ENCODE data around the gene CA11. TPM values are rescaled to one million over a fixed set of nuclear protein-coding genes. Genes with fewer than 3 reads are reported as not detected.

The CA11 gene
- total RNA-seq, 4 donors from 2014 or later, result 1.4 to 2.5 TPM; not detected in 2

DNA sequence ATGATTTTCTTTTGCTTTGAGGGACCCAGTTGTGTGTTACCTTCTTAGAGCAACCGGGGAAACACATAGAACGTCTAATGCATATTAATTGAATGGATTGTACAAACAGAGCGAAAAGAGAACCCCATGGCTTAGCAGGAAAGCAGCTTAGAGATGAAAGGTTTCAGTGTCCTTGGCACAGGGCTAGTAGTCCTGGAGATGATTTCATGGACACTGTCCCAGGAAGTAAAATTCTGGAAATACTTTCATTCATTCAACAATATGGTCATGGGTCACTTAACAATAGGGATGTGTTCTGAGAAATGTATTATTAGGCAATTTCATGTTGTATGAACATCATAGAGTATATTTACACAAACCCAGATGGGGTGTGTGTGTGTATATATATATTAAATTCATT lies 40.1 kb upstream of the CA11 start:
- Histone ChIP-seq H3K27ac (no peak overlapping the region), H3K36me3 (no peaks in the 10 kb centered on the region), H3K4me3 (no peak overlapping the region), H3K4me1 (peaks cover 0 to 5% (median 2%) of the 10 kb centered on the region in 4 donors), H3K9me3 (no peaks in the 10 kb centered on the region), H3K27me3 (no peaks in the 10 kb centered on the region)
- in situ Hi-C loops (cut with MboI; ENCODE audit: low pct_ligation_motif_present in 1 of 4, low pct_unique_long_range_greater_than_20kb in 1 of 4, low sequenced_read_pairs in 3 of 4) (no loop called here), intact Hi-C loops (cut with DNase I; ENCODE audit: low total_unique reads) (no loop called here)
- WGBS, 2 donors (ENCODE audit: low coverage in 1 of 2), result 86 to 89% methylated on average over 3 of the region's 3 CpGs
- TF ChIP-seq POLR2AphosphoS5 (IDR thresholded peaks at IDR 0.05), result no peak
- TF ChIP-seq, protein P1, sequence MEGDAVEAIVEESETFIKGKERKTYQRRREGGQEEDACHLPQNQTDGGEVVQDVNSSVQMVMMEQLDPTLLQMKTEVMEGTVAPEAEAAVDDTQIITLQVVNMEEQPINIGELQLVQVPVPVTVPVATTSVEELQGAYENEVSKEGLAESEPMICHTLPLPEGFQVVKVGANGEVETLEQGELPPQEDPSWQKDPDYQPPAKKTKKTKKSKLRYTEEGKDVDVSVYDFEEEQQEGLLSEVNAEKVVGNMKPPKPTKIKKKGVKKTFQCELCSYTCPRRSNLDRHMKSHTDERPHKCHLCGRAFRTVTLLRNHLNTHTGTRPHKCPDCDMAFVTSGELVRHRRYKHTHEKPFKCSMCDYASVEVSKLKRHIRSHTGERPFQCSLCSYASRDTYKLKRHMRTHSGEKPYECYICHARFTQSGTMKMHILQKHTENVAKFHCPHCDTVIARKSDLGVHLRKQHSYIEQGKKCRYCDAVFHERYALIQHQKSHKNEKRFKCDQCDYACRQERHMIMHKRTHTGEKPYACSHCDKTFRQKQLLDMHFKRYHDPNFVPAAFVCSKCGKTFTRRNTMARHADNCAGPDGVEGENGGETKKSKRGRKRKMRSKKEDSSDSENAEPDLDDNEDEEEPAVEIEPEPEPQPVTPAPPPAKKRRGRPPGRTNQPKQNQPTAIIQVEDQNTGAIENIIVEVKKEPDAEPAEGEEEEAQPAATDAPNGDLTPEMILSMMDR (IDR thresholded peaks at IDR 0.05), result no peak
- TF ChIP-seq EP300 (IDR thresholded peaks at IDR 0.05; ENCODE audit: low read depth), result no peak
- no peak for TF ChIP-seq POLR2A (IDR thresholded peaks at IDR 0.05)
- no peak for DNase-seq

DNA sequence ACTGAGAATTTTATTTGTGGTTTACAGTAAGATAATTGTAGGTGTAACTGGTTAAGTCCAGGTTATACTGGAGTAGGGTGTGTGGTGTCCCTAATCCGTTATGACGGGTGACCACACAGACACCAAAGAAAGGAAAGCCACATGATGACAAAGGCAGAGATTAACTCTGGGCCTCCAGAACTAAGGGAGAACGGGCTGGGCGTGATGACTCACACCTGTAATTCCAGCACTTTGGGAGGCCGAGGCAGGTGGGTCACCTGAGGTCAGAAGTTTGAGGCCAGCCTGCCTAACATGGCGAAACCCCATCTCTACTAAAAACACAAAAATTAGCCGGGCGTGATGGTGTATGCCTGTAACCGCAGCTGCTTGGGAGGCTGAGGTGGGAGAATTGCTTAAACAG lies 39.6 kb upstream of the CA11 start:
- Histone ChIP-seq H3K27ac (no peak overlapping the region), H3K36me3 (no peaks in the 10 kb centered on the region), H3K9me3 (no peaks in the 10 kb centered on the region), H3K4me3 (no peak overlapping the region), H3K4me1 (peaks cover 0 to 5% (median 2%) of the 10 kb centered on the region in 4 donors), H3K27me3 (no peaks in the 10 kb centered on the region)
- WGBS, 2 donors (ENCODE audit: low coverage in 1 of 2), result 71 to 74% methylated on average over 5 to 9 of the region's 9 CpGs
- in situ Hi-C loops (cut with MboI; ENCODE audit: low pct_ligation_motif_present in 1 of 4, low pct_unique_long_range_greater_than_20kb in 1 of 4, low sequenced_read_pairs in 3 of 4) (no loop called here), intact Hi-C loops (cut with DNase I; ENCODE audit: low total_unique reads) (no loop called here)
- TF ChIP-seq POLR2AphosphoS5 (IDR thresholded peaks at IDR 0.05) (no peak), EP300 (IDR thresholded peaks at IDR 0.05; ENCODE audit: low read depth) (no peak), POLR2A (IDR thresholded peaks at IDR 0.05) (no peak)
- TF ChIP-seq, protein P1 (IDR thresholded peaks at IDR 0.05), result no peak
- DNase-seq, result no peak

DNA sequence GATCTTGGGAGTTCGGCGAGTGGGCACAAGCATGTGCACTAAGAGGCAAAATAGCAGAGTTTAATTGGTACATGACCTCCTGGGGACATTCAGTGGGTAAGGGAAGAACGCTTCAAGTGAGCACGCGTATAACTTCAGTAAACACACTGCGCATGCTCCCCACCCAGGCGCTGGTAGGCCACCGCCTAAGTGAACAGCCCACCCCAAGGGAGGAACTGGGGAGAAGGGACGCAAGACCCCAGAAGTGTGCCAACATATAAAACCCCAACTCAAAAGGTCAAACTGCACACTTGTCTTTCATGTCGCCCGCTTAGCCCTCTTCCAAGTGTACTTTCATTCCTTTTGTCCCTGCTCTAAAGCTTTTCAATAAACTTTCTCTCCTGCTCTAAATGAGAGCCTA lies 37.4 kb upstream of the CA11 start:
- H3K27ac ChIP-seq, result no peak overlapping the region
- H3K9me3 ChIP-seq, result no peaks in the 10 kb centered on the region
- peak overlapping the region in 1 of 4 donors; percentile 6 for H3K4me3 ChIP-seq
- 66 to 72% methylated on average over 4 to 11 of the region's 11 CpGs for WGBS, 2 donors (ENCODE audit: low coverage in 1 of 2)
- peaks cover 0 to 10% (median 4%) of the 10 kb centered on the region in 4 donors for H3K4me1 ChIP-seq
- no peaks in the 10 kb centered on the region for H3K36me3 ChIP-seq
- DNase-seq, result no peak
- H3K27me3 ChIP-seq, result no peaks in the 10 kb centered on the region
- intact Hi-C loops (cut with DNase I; ENCODE audit: low total_unique reads), result no loop called here
- in situ Hi-C loops (cut with MboI; ENCODE audit: low pct_ligation_motif_present in 1 of 4, low pct_unique_long_range_greater_than_20kb in 1 of 4, low sequenced_read_pairs in 3 of 4), result no loop called here
- no peak for TF ChIP-seq POLR2A (IDR thresholded peaks at IDR 0.05)
- no peak for TF ChIP-seq POLR2AphosphoS5 (IDR thresholded peaks at IDR 0.05)
- no peak for TF ChIP-seq EP300 (IDR thresholded peaks at IDR 0.05; ENCODE audit: low read depth)
- TF ChIP-seq, protein P1 (IDR thresholded peaks at IDR 0.05), result no peak

DNA sequence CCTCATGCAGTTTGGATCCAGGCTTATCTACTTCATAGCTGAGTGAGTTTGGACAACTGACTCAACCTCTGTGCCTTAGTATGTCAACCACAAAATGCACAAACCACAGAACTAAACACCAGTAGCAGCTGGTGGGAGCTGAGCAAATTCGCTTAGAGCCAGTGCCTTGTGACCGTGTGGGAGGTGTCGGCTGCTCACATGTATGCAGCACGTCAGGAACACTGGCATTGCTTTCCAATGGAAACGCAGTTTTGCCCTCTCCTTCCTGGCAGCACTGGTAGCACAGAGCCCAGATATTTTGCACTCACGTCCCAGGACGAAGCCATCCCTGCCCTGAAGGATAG lies 35.1 kb upstream of the CA11 start:
- DNase-seq, result no peak
- intact Hi-C loops (cut with DNase I; ENCODE audit: low total_unique reads) (no loop called here), in situ Hi-C loops (cut with MboI; ENCODE audit: low pct_ligation_motif_present in 1 of 4, low pct_unique_long_range_greater_than_20kb in 1 of 4, low sequenced_read_pairs in 3 of 4) (no loop called here)
- TF ChIP-seq POLR2A (IDR thresholded peaks at IDR 0.05) (no peak), EP300 (IDR thresholded peaks at IDR 0.05; ENCODE audit: low read depth) (no peak), POLR2AphosphoS5 (IDR thresholded peaks at IDR 0.05) (no peak)
- TF ChIP-seq, protein P1 (IDR thresholded peaks at IDR 0.05), result no peak
- no peak overlapping the region for H3K27ac ChIP-seq
- no peaks in the 10 kb centered on the region for H3K9me3 ChIP-seq
- no peaks in the 10 kb centered on the region for H3K27me3 ChIP-seq
- WGBS, 2 donors (ENCODE audit: low coverage in 1 of 2), result 79% methylated on average over 7 of the region's 7 CpGs; no CpG with 5 or more reads in 1 of the 2 donors
- peaks cover 0 to 24% (median 12%) of the 10 kb centered on the region in 4 donors for H3K4me1 ChIP-seq
- H3K36me3 ChIP-seq, result no peaks in the 10 kb centered on the region
- no peak overlapping the region for H3K4me3 ChIP-seq

Data from transverse colon (tissue), 4 donors.